Breast epithelium (tissue), 4 donors: ENCODE results near the gene SEC16A. TPM values are rescaled to one million over a fixed set of nuclear protein-coding genes. Genes with fewer than 3 reads are reported as not detected.

Experiments
- DNase-seq, 2 donors: peaks; one replicate each; pipeline ENCODE4 v3.0.0-alpha.2; 2019; ENCODE audit warnings: low spot score in 2 of 2
- H3K27ac ChIP-seq, 2 donors: fragments of 200-600 bp; sonication (generic) in 1 of 2; one replicate each; pipeline ENCODE4 v1.5.1; 2016 to 2019; ENCODE audit warnings: mild to moderate bottlenecking in 1 of 2
- H3K27me3 ChIP-seq, 2 donors: fragments of 200-600 bp; sonication (generic) in 1 of 2; one replicate each; pipeline versions ENCODE4 v1.5.1 to v1.6.0; 2017 to 2019; ENCODE audit warnings: control low read depth in 1 of 2, mild to moderate bottlenecking in 1 of 2
- H3K36me3 ChIP-seq: fragments of 200-600 bp; one replicate; pipeline ENCODE4 v1.5.1; 2019
- H3K4me1 ChIP-seq, 2 donors: fragments of 200-600 bp; sonication (generic); one replicate each; pipeline ENCODE4 v1.5.1; 2016 to 2019; ENCODE audit warnings: control low read depth in 1 of 2
- H3K4me3 ChIP-seq, 3 donors: fragments of 200-600 bp; sonication (generic); 1 replicate in 2 of 3; 2 replicates in 1 of 3; pipeline ENCODE4 v1.5.1; 2016 to 2019; ENCODE audit warnings: mild to moderate bottlenecking in 3 of 3, moderate library complexity in 2 of 3
- H3K9me3 ChIP-seq, 2 donors: fragments of 200-600 bp; sonication (generic) in 1 of 2; one replicate each; pipeline ENCODE4 v1.5.1; 2016 to 2019; ENCODE audit warnings: control low read depth in 1 of 2
- CTCF ChIP-seq, 3 donors: fragments of 450-650 bp; IDR thresholded peaks; one replicate each; pipeline ENCODE4 v1.5.1; 2016 to 2017; ENCODE audit warnings: antibody characterized with exemption in 3 of 3, mild to moderate bottlenecking in 3 of 3, moderate library complexity in 3 of 3
- POLR2A ChIP-seq: fragments of 450-650 bp; IDR thresholded peaks from one replicate; pipeline ENCODE4 v1.6.1; 2016; ENCODE audit warnings: antibody characterized with exemption, mild to moderate bottlenecking, moderate library complexity
- POLR2AphosphoS5 ChIP-seq, 3 donors: sonication (generic); formaldehyde crosslinking; IDR thresholded peaks; one replicate each; pipeline ENCODE4 v1.6.1; 2017; ENCODE audit warnings: antibody characterized with exemption in 3 of 3
- intact Hi-C: fragments of 100-400 bp; cut with DNase I; formaldehyde crosslinking; loops from one replicate; pipeline ENCODE4 v1.15.1; 2023; ENCODE audit warnings: low total_unique reads
- total RNA-seq, 3 donors: library from RNA; depleted of rRNA; stranded (reverse); fragments of >200 nt; gene quantifications; one replicate each; pipeline ENCODE4 v1.1.0, GENCODE V29; 2016

The SEC16A gene
- total RNA-seq, 3 donors from 2014 or later = 41.9 to 55.1 (median 42.9) TPM

GRCh38 chr9:136488247-136489214 is 5.7 kb upstream of the SEC16A start:
- no peak for TF ChIP-seq POLR2A
- peak; percentile 79 to 99 (median 96) for TF ChIP-seq CTCF (IDR thresholded peaks at IDR 0.05)
- peak; percentile 61 to 82 for DNase-seq

GRCh38 chr9:136487672-136488071 is 4.8 kb upstream of the SEC16A start:
- H3K27me3 ChIP-seq = no peaks in the 10 kb centered on the region
- no peak overlapping the region for H3K4me3 ChIP-seq
- peaks cover 7 to 8% of the 10 kb centered on the region in 2 donors for H3K4me1 ChIP-seq
- TF ChIP-seq POLR2A (no peak), POLR2AphosphoS5 (IDR thresholded peaks at IDR 0.05) (no peak), CTCF (IDR thresholded peaks at IDR 0.05) (no peak)
- no peaks in the 10 kb centered on the region for H3K9me3 ChIP-seq
- intact Hi-C loops = loop anchor here (5.0 kb wide), 1 partner anchor 145 kb away; no protein-coding TSS in a partner anchor
- H3K36me3 ChIP-seq = no peaks in the 10 kb centered on the region
- H3K27ac ChIP-seq = no peak overlapping the region
- no peak for DNase-seq

More at GRCh38 chr9:136488247-136489214, 5.7 kb upstream of the SEC16A start:
- no peak overlapping the region for H3K4me3 ChIP-seq
- H3K4me1 ChIP-seq = peaks cover 7 to 8% of the 10 kb centered on the region in 2 donors
- no peaks in the 10 kb centered on the region for H3K36me3 ChIP-seq
- no peaks in the 10 kb centered on the region for H3K9me3 ChIP-seq
- H3K27ac ChIP-seq = no peak overlapping the region
- intact Hi-C loops = loop anchor here (5.0 kb wide), 1 partner anchor 144 kb away; no protein-coding TSS in a partner anchor
- no peaks in the 10 kb centered on the region for H3K27me3 ChIP-seq

GRCh38 chr9:136486823-136487620 is 4.2 kb upstream of the SEC16A start:
- Histone ChIP-seq H3K27me3 (no peaks in the 10 kb centered on the region), H3K36me3 (no peaks in the 10 kb centered on the region), H3K27ac (no peak overlapping the region), H3K4me1 (peaks cover 7 to 10% of the 10 kb centered on the region in 2 donors), H3K9me3 (no peaks in the 10 kb centered on the region), H3K4me3 (no peak overlapping the region)
- TF ChIP-seq POLR2AphosphoS5 (IDR thresholded peaks at IDR 0.05) (no peak), POLR2A (no peak), CTCF (IDR thresholded peaks at IDR 0.05) (no peak)
- intact Hi-C loops = loop anchor here (1.0 to 5.0 kb wide), 2 partner anchors 41 to 145 kb away; no protein-coding TSS in a partner anchor
- no peak for DNase-seq

- Histone ChIP-seq H3K27ac (no peak overlapping the region), H3K27me3 (no peaks in the 10 kb centered on the region), H3K4me3 (no peak overlapping the region), H3K4me1 (peaks cover 12 to 18% of the 10 kb centered on the region in 2 donors), H3K36me3 (no peaks in the 10 kb centered on the region), H3K9me3 (no peaks in the 10 kb centered on the region)
- no peak for TF ChIP-seq CTCF (IDR thresholded peaks at IDR 0.05)
- no peak for TF ChIP-seq POLR2A
- no peak for TF ChIP-seq POLR2AphosphoS5 (IDR thresholded peaks at IDR 0.05)
- intact Hi-C loops = loop anchor here (1.0 to 5.0 kb wide), 2 partner anchors 42 to 146 kb away; no protein-coding TSS in a partner anchor
- no peak for DNase-seq
Measured at GRCh38 chr9:136486131-136486530, 3.3 kb upstream of the SEC16A start.
